HCT116 (cell line): ENCODE data around the gene CNTN4.

Experiments used
- CEBPB ChIP-seq: IDR thresholded peaks from 2 replicates; pipeline ENCODE4 v1.6.1; 2012; ENCODE audit warnings: low read depth
- EGR1 ChIP-seq: IDR thresholded peaks from 2 replicates; pipeline ENCODE4 v1.6.1; 2012; ENCODE audit warnings: low read depth
- EZH2 ChIP-seq: fragments of 200-600 bp; sonication (generic); IDR thresholded peaks from 2 replicates; pipeline ENCODE4 v1.6.1; 2017; ENCODE audit warnings: antibody characterized with exemption, mixed run types
- MAX ChIP-seq: IDR thresholded peaks from 2 replicates; pipeline ENCODE4 v1.6.1; 2012
- POLR2A ChIP-seq: IDR thresholded peaks from 2 replicates; pipeline ENCODE4 v1.7.0; 2011; ENCODE audit warnings: borderline replicate concordance; ENCODE audit not compliant: insufficient read depth, insufficient read length; ENCODE audit errors: extremely low read depth
- POLR2AphosphoS5 ChIP-seq: IDR thresholded peaks from 2 replicates; pipeline ENCODE4 v1.6.1; 2011; ENCODE audit warnings: mild to moderate bottlenecking, low read depth, low read length, moderate library complexity
- REST ChIP-seq: IDR thresholded peaks from 2 replicates; pipeline ENCODE4 v1.6.1; 2012; ENCODE audit warnings: low read depth
- SIN3A ChIP-seq: IDR thresholded peaks from 2 replicates; pipeline ENCODE4 v1.6.1; 2012; ENCODE audit warnings: low read depth
- SRF ChIP-seq: IDR thresholded peaks from 2 replicates; pipeline ENCODE4 v1.6.1; 2012; ENCODE audit warnings: low read depth
- YY1 ChIP-seq: IDR thresholded peaks from 2 replicates; pipeline ENCODE4 v1.6.1; 2011; ENCODE audit warnings: low read length, low read depth, moderate library complexity, mild to moderate bottlenecking; ENCODE audit not compliant: insufficient replicate concordance; ENCODE audit errors: extremely low read depth
- ZBTB33 ChIP-seq: IDR thresholded peaks from 2 replicates; pipeline ENCODE4 v1.6.1; 2011; ENCODE audit warnings: mild to moderate bottlenecking, low read length, moderate library complexity; ENCODE audit not compliant: insufficient replicate concordance; ENCODE audit errors: extremely low read depth
- ZFX ChIP-seq: fragments of 450-650 bp; IDR thresholded peaks from 2 replicates; pipeline ENCODE4 v1.6.1; 2017
- ZNF274 ChIP-seq: fragments of 200-500 bp; sonication (Bioruptor generic); IDR thresholded peaks from 2 replicates; pipeline ENCODE4 v1.6.1; 2014; ENCODE audit warnings: mild to moderate bottlenecking, low read depth, low read length, inconsistent platforms
- TF ChIP-seq, protein P1 (sequence below), 3 experiments: fragments of 200-600 bp in 1 of 3; sonication (generic) in 1 of 3; IDR thresholded peaks in 2 of 3; conservative IDR thresholded peaks in 1 of 3; 2 replicates each; pipeline ENCODE4 v1.5.1; 2012 to 2017; ENCODE audit warnings: low read depth in 2 of 3, low read length in 2 of 3, antibody characterized with exemption in 1 of 3, borderline replicate concordance in 1 of 3, control low read depth in 1 of 3, mild to moderate bottlenecking in 1 of 3, mixed read lengths in 1 of 3, mixed run types in 1 of 3, moderate library complexity in 1 of 3; ENCODE audit not compliant: insufficient read depth in 1 of 3

DNA sequence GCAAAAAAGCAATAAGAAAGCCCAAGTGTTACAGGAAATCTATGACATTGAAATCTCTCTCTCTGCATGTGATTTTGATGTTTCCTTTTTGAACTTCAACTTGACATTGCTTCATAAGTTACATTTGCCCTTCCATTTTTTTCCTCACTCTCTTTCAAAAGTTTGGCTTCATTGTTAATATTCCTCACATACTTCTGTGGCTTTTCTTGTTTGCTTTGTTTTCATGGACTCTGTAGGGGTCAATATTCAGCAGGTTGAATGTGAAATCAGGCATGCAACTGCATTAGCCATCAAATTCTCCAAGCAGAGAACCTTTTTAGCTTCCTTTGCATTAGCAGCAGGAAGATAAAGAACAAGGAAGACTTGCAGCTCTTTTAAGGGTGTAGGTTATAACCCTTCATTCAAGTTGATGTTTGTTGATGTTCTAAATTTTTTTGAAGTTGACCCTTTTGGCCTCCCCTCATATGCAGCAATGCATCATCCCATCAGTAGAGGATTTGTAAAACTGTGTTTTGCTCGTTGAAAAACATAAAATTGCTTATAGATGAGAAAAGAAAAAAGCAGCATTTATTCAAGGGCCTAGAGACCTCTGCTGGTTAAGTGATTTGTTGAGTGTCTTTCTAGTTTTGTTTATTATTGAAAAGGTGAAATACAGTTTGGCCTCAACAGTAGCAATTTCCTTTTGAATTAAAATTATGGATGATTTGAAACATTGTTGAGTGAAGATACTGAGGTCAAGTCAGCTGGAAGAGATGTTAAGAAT lies 800.1 kb downstream of the CNTN4 start:
- TF ChIP-seq, protein P1, sequence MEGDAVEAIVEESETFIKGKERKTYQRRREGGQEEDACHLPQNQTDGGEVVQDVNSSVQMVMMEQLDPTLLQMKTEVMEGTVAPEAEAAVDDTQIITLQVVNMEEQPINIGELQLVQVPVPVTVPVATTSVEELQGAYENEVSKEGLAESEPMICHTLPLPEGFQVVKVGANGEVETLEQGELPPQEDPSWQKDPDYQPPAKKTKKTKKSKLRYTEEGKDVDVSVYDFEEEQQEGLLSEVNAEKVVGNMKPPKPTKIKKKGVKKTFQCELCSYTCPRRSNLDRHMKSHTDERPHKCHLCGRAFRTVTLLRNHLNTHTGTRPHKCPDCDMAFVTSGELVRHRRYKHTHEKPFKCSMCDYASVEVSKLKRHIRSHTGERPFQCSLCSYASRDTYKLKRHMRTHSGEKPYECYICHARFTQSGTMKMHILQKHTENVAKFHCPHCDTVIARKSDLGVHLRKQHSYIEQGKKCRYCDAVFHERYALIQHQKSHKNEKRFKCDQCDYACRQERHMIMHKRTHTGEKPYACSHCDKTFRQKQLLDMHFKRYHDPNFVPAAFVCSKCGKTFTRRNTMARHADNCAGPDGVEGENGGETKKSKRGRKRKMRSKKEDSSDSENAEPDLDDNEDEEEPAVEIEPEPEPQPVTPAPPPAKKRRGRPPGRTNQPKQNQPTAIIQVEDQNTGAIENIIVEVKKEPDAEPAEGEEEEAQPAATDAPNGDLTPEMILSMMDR (IDR thresholded peaks at IDR 0.05 in 2 of 3, conservative IDR thresholded peaks at IDR 0.05 in 1 of 3; ENCODE audit: borderline replicate concordance in 1 of 3, insufficient read depth in 1 of 3, low read depth in 2 of 3, low read length in 2 of 3), result no peak
- no peak for TF ChIP-seq MAX
- no peak for TF ChIP-seq YY1
- TF ChIP-seq REST, result no peak
- TF ChIP-seq ZFX, result no peak
- TF ChIP-seq POLR2A, result no peak
- no peak for TF ChIP-seq POLR2AphosphoS5
- TF ChIP-seq EGR1, result no peak
- TF ChIP-seq ZBTB33, result no peak
- TF ChIP-seq EZH2, result no peak
- TF ChIP-seq SIN3A, result no peak
- TF ChIP-seq ZNF274, result no peak
- no peak for TF ChIP-seq SRF
- no peak for TF ChIP-seq CEBPB
